Astrocyte (in vitro differentiated cells and primary cell): Measurements from ENCODE around the gene TMEM232.

Source experiments
- CTCF ChIP-seq: IDR thresholded peaks from 2 replicates; pipeline ENCODE4 v1.5.1; 2011; ENCODE audit warnings: low read depth, mild to moderate bottlenecking, inconsistent platforms, low read length, moderate library complexity; ENCODE audit not compliant: insufficient read depth
- EZH2 ChIP-seq: IDR thresholded peaks from 2 replicates; pipeline ENCODE4 v1.6.1; 2012; ENCODE audit warnings: mild to moderate bottlenecking, low read length, inconsistent platforms; ENCODE audit not compliant: insufficient read depth

- TF ChIP-seq EZH2: no peak
- TF ChIP-seq CTCF: no peak
Measured at GRCh38 chr5:110514030-110514429, 212.4 kb downstream of the TMEM232 start.
